Kidney epithelial cell (primary cell): Measurements from ENCODE around the gene NCOA6. TPM values are rescaled to one million over a fixed set of nuclear protein-coding genes. Genes with fewer than 3 reads are reported as not detected.

ENCODE experiments used
- DNase-seq: peaks from one replicate; pipeline ENCODE4 v3.0.0-alpha.2; 2010; ENCODE audit warnings: low read depth
- H3K27me3 ChIP-seq: 2 replicates; pipeline ENCODE4 v1.6.0; 2011; ENCODE audit warnings: low read length; ENCODE audit not compliant: control insufficient read depth, insufficient read depth
- H3K36me3 ChIP-seq: 2 replicates; pipeline ENCODE4 v1.5.1; 2011; ENCODE audit warnings: low read length; ENCODE audit not compliant: control insufficient read depth, insufficient read depth
- H3K4me3 ChIP-seq: 2 replicates; pipeline ENCODE4 v1.5.1; 2011; ENCODE audit warnings: low read depth, mild to moderate bottlenecking, control low read depth, low read length
- CTCF ChIP-seq: IDR thresholded peaks from 2 replicates; pipeline ENCODE4 v1.5.1; 2011; ENCODE audit warnings: mild to moderate bottlenecking, moderate library complexity, low read length, control low read depth, inconsistent platforms; ENCODE audit not compliant: insufficient read depth, poor library complexity, severe bottlenecking
- total RNA-seq: library from RNA; depleted of rRNA; stranded (reverse); fragments of >200 nt; gene quantifications from 2 replicates; pipeline ENCODE4 v1.2.3, GENCODE V29; 2015

NCOA6 gene
- total RNA-seq, 1 donor from 2014 or later = 18.0 TPM

DNA sequence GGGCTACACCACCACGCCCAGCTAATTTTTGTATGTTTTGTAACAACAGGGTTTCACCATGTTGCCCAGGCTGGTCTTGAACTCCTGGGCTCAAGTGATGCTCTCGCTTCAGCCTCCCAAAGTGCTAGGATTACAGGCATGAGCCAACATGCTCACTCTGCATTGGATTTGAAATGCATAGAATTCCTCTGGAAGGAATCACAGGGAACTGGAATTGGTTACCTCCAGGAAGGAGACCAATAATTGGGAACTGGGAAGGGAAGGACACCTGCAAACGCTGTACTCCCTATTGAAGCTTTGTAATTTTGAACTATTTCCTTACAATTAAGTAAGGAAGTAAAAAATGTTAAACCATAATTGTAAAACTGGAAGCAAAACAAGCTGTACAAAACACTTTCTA is 133.6 kb downstream of the NCOA6 start:
- H3K27me3 ChIP-seq = no peaks in the 10 kb centered on the region

DNA sequence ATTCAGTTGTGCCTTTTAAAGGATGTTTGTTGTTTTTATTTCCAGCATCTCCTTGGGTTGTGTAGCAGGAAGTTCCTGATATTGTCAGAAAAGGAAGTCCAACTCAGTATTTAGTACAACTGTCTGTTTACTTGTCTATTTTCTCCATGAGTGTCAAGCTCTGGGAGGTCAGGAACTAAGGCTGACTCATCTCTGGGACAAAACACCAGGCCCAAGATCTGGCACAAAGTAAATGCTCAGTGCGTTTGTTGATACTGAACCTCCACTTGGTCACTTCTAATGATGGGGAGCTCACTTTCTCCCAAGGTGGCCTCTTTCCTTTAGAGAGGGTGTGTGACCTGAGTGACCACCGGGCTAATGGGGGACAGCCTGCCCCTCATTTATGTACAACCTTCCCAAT is 136.0 kb downstream of the NCOA6 start:
- Histone ChIP-seq H3K27me3 (no peaks in the 10 kb centered on the region), H3K4me3 (no peak overlapping the region), H3K36me3 (no peaks in the 10 kb centered on the region)
- no peak for TF ChIP-seq CTCF
- no peak for DNase-seq

More for the DNA sequence above, 133.6 kb downstream of the NCOA6 start:
- Histone ChIP-seq H3K36me3 (no peaks in the 10 kb centered on the region), H3K4me3 (no peak overlapping the region)
- no peak for TF ChIP-seq CTCF
- no peak for DNase-seq

- Histone ChIP-seq H3K4me3 (no peak overlapping the region), H3K27me3 (no peaks in the 10 kb centered on the region), H3K36me3 (no peaks in the 10 kb centered on the region)
- DNase-seq = no peak
- TF ChIP-seq CTCF = no peak
Observed at GRCh38 chr20:34683667-34684066, 141.8 kb downstream of the NCOA6 start.

GRCh38 chr20:34680586-34681175 is 144.8 kb downstream of the NCOA6 start:
- TF ChIP-seq CTCF = no peak
- DNase-seq = no peak
- Histone ChIP-seq H3K36me3 (no peaks in the 10 kb centered on the region), H3K27me3 (no peaks in the 10 kb centered on the region), H3K4me3 (no peak overlapping the region)

GRCh38 chr20:34676642-34677373 is 148.6 kb downstream of the NCOA6 start, which contains the start of gene PIGU:
TSS of gene PIGU (minus strand) at chr20:34677092. CDS start at chr20:34677085, 7 bp downstream.
- DNase-seq = peak; percentile 80
- TF ChIP-seq CTCF = no peak

More at GRCh38 chr20:34676642-34677373, 148.6 kb downstream of the NCOA6 start, which contains the start of gene PIGU:
- H3K36me3 ChIP-seq = no peaks in the 10 kb centered on the region
- peak within 1 kb of the TSS; percentile 87 for H3K4me3 ChIP-seq
- H3K27me3 ChIP-seq = no peaks in the 10 kb centered on the region
